Activated gamma-delta T cell treated with Interleukin-2 at 50 U/mL for 16 hours (primary cell): ENCODE results near the gene RAMP3.

ENCODE experiments used
- DNase-seq: peaks from one replicate; pipeline ENCODE4 v3.0.0-alpha.2; 2020

RAMP3 gene

DNA sequence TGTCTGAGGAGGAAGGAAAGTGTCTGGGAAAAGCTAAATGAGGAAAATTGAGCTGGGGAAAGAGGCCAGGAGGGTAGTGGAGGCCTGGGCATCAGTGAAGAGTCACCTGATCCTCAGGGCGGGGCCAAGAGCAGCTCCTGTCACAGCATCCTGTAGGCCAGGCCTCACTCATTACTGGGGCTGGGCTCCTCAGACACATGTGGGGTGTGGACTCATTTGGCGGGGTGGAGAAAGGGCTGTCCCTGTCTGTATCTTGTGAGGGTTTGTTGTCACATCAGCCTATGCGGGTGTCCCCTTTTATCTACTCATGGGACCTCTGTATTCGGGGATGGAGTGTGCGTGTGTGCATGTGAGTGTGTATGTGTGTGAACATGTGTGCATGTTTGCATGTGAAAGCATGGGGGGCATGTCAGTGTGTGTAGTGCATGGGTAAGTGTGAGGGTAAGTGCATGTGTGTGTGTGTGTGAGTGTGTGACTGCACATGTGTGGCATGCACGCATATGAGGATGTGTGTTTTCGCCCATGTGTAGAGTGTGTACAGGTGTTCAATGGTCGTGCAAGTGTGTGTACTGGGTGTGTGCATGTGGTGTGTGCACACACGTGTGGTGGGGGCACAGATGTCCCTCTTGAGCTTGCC lies 67.8 kb downstream of the RAMP3 start:
- DNase-seq, result no peak

DNA sequence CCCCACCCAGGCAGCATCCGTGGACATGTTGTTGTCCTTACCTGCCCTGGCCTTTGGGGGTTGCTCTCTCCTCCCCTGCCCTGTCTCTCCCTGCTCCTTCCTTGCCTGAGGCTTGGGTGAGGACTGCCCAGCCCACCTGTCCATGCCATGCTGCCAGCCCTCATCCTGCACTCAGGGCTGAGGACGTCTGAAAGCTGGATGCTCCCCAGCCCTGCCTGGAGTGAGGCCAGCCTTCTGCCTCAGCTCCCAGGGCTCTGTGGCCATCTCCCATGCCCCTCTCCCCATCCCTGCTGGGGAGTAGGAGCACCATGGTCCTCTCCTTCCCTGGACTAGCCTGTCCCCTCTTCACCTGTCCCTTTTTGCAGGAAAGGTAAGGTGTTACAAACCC lies 68.4 kb downstream of the RAMP3 start:
- DNase-seq, result no peak

DNA sequence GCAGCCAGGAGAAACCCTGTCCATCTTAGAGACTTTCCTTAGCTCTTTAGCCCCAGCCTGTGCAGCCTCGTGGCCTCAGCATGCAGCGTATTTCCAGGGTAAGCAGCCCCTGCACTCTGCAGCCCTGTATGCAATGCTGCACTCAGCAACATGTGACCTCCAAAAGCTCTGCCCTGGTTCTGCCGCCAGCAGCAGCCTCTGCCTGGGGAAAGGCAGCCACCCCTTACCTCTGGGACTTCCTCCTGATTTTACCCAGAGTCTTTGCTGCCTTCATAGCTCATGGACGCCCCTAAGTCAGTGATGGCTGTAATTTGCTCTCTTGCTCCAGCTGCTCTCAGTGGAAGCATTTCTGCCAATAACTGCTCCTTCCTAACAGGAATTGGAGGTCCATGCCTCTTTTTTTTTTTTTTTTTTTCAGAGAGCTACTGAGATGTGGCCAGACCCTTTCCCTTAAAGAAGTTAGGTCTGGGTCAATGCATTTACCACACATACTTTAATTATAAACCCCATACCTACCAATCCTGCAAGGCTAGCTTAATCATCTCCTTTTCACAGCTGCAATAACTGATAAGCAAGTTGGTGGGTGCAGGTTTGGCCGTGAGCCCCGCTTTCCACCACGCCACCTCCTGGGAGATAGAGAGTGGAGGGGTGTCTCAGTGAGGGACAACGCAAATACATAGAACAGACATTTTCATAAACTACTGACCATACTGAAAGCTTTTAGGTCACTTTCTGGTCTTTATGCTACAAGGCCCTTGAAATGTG lies 71.7 kb downstream of the RAMP3 start:
- DNase-seq, result no peak

DNA sequence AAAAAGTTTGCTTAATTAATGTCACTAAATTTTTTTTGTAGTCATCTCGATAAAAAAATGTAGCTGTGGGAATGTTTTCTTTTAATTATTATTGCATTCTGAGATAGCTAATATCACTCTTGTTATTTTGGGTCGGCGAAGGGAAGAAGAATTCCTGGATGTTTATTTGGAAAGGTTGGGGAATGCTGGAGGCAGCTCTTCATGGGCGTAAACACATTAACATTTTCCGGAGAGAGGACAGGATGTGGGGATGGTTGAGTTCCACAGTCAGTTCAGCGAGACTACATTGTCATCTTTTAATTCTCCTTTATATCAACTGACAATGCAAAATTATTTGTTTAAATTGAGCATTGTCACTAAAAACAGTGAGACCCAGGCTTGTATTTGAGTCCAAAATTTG lies 72.5 kb downstream of the RAMP3 start:
- DNase-seq, result no peak

DNA sequence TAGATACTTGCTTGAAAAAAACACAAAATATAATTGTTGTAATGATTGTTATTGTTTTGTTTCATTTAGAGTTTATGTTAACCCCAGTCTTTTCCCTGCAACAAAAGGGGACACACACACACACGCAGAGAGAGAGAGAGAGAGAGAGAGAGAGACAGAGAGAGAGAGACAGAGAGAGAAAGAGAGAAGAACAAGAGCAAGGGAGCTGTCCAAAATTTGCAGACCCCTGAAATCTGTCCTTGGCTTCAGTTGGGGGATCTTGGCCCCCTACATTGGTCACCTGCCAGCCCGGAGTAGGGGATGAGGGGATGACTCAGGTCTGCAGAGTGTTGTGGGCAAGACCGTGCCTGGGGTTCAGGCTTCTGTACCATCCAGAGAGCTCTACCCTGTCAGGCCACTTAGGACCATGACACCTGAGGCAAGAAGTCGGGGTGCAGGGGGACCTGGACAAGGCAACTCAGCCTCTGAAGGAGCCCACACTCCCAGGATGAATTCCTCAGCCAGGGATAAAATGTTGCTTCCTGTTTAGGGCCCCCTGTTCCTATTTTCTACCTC lies 73.1 kb downstream of the RAMP3 start:
- no peak for DNase-seq

DNA sequence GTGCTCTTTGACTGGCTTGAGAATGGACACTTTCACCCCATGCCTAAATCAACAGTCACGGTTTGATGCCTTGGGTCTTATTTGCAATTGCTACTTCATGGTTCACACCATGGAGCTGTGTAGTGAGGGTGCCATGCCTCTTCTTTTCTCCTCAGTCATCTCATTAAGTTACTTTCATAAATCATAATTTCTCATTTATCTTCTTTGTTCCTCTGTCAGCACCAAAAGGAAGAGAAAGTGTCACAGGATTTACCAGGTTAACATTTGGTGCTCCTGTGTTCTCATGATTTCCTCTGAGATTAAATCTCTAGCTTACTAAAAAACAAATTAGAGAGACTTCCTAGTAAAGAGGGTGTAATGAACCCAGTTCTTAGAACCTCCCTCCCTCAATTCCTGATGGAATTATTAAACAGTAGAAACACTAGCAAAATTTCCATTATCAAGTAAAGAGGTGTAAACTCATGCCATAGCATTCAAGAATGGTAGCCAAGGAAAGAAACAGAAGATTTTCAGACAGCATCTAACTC lies 75.7 kb downstream of the RAMP3 start:
- no peak for DNase-seq
